C4-2B (cell line): Measurements from ENCODE around the gene SPARC.

ENCODE experiments used
- H3K27ac ChIP-seq: fragments of 450-650 bp; 2 replicates; pipeline ENCODE4 v1.5.1; 2017
- ZFX ChIP-seq: fragments of 450-650 bp; IDR thresholded peaks from 2 replicates; pipeline ENCODE4 v1.6.1; 2017
- TF ChIP-seq, protein P1 (sequence below): fragments of 450-650 bp; conservative IDR thresholded peaks from 2 replicates; pipeline ENCODE4 v1.5.1; 2017; ENCODE audit warnings: mild to moderate bottlenecking

SPARC gene

DNA sequence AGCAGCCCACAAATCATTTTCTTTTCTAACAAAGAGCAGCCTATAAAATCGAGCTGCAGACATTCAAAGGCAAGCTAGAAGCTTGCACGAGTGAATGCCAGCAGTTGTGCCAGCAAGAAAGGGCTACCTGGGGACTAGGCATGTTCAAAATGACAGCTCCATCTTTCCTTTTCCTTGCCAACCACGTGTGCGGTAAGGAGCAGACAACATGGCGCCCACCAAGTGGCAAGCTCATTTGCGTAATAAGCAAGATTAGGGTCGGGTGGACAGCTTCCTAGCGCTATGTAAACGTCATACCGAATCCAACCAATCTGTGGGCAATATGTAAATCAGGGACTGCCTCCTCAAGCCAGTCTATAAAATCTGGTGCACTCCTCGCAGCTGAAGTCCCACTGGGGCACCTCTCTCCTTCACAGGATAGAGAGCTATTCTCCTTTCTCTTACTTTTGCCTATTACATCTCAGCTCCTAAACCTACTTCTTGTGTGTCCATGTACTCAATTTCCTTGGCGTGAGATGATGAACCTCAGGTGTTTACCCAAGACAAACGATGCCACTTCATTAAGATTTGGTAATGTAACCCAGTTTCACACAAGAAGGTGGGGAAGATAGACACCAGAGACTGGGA is 22.5 kb upstream of the SPARC start:
- no peak overlapping the region for H3K27ac ChIP-seq
- TF ChIP-seq, protein P1, sequence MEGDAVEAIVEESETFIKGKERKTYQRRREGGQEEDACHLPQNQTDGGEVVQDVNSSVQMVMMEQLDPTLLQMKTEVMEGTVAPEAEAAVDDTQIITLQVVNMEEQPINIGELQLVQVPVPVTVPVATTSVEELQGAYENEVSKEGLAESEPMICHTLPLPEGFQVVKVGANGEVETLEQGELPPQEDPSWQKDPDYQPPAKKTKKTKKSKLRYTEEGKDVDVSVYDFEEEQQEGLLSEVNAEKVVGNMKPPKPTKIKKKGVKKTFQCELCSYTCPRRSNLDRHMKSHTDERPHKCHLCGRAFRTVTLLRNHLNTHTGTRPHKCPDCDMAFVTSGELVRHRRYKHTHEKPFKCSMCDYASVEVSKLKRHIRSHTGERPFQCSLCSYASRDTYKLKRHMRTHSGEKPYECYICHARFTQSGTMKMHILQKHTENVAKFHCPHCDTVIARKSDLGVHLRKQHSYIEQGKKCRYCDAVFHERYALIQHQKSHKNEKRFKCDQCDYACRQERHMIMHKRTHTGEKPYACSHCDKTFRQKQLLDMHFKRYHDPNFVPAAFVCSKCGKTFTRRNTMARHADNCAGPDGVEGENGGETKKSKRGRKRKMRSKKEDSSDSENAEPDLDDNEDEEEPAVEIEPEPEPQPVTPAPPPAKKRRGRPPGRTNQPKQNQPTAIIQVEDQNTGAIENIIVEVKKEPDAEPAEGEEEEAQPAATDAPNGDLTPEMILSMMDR = no peak
- TF ChIP-seq ZFX = no peak

DNA sequence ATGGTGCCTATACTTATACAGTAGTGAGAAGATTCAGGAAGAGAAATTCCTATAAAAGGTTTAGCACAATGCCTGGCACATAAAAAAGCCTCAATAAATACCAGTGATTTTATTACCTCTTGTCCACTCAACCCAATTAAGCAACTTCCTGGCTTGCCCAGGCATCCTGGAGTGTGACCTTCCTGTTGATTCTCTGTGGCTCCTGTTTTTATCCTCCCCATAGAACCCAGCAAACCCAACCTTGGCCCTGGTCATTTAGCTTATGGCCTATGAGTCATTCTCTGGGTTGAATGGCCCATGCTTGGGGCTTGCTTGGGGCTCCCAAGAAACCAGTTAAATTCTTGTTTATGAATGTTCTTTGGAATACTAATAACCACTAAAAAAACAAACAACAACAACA is 21.4 kb upstream of the SPARC start:
- no peak for TF ChIP-seq ZFX
- TF ChIP-seq, protein P1 = no peak

GRCh38 chr5:151707567-151707966 is 20.9 kb upstream of the SPARC start:
- peak overlapping the region; percentile 35; the same call in 1 of the 2 replicates for H3K27ac ChIP-seq
- TF ChIP-seq, protein P1 = no peak
- TF ChIP-seq ZFX = no peak

More for the DNA sequence above, 21.4 kb upstream of the SPARC start:
- H3K27ac ChIP-seq = no peak overlapping the region

DNA sequence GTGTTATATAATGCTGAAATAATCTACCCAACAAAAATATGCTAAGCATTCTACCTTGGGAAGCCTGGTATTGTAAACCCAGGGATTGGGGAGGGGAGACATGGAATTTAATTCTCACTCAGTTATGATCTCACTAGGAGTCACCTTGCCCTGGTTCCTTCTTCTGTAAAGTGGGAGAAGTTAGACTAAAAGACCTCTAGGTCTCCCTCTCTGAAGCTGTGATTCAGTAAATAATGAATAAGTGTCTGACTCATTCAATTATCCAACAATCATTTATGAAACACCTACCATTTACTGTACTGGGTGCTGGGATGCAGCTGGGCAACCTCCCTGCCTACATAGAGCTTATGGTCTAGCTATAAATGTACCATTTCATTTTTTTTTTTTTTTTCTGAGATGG is 20.2 kb upstream of the SPARC start:
- no peak for TF ChIP-seq ZFX
- TF ChIP-seq, protein P1 = no peak
- H3K27ac ChIP-seq = no peak overlapping the region

GRCh38 chr5:151703780-151704179 is 17.1 kb upstream of the SPARC start:
- TF ChIP-seq, protein P1 = no peak
- no peak overlapping the region for H3K27ac ChIP-seq

- no peak overlapping the region for H3K27ac ChIP-seq
- no peak for TF ChIP-seq ZFX
- TF ChIP-seq, protein P1 = no peak
Measured at GRCh38 chr5:151703227-151703626, 16.5 kb upstream of the SPARC start.

GRCh38 chr5:151700820-151701219 is 14.1 kb upstream of the SPARC start:
- H3K27ac ChIP-seq = no peak overlapping the region
- TF ChIP-seq, protein P1 = no peak
- TF ChIP-seq ZFX = no peak
